NCI-H345 treated with DMSO at 0.1 percent for 48 hours (cell line): Measurements from ENCODE around the gene PAPLN.
"Not testable (repeated sequence)": the region's sequence is repeated elsewhere in the genome, so short reads cannot be mapped to it uniquely, and the experiment has no call there.

Experiments
- DNase-seq: peaks from one replicate; lab custom pipeline; 2025; ENCODE audit not compliant: unreplicated experiment; lab: John Stamatoyannopoulos, UW

Gene PAPLN

GRCh38 chr14:73237219-73237785 is at the start of gene PAPLN:
Gene PAPLN (plus strand): TSS chr14:73237506. CDS start chr14:73239779, 2,273 bp downstream.
- no peak for DNase-seq

GRCh38 chr14:73188501-73188911 is 48.8 kb upstream of the PAPLN start:
- no peak for DNase-seq

GRCh38 chr14:73189651-73190050 is 47.7 kb upstream of the PAPLN start:
- no peak for DNase-seq

- no peak for DNase-seq
These were observed 45.9 kb upstream of the PAPLN start for GRCh38 chr14:73191441-73191840.

- DNase-seq = not testable (repeated sequence)
These were observed 43.0 kb upstream of the PAPLN start for GRCh38 chr14:73194306-73194705.

- DNase-seq = no peak
These were observed 39.1 kb upstream of the PAPLN start for GRCh38 chr14:73198253-73198652.

GRCh38 chr14:73203527-73203926 is 33.8 kb upstream of the PAPLN start:
- DNase-seq = no peak

- no peak for DNase-seq
These were observed 29.7 kb upstream of the PAPLN start for GRCh38 chr14:73207615-73208014.

- DNase-seq = no peak
These were observed 28.9 kb upstream of the PAPLN start for GRCh38 chr14:73208390-73208789.

GRCh38 chr14:73208846-73209245 is 28.5 kb upstream of the PAPLN start:
- DNase-seq = no peak

GRCh38 chr14:73209953-73210352 is 27.4 kb upstream of the PAPLN start:
- DNase-seq = no peak

GRCh38 chr14:73211251-73212040 is 25.9 kb upstream of the PAPLN start:
- DNase-seq = no peak

GRCh38 chr14:73216030-73216429 is 21.3 kb upstream of the PAPLN start:
- DNase-seq = no peak

- DNase-seq = no peak
These were observed 19.9 kb upstream of the PAPLN start for GRCh38 chr14:73217411-73217810.

GRCh38 chr14:73220061-73220460 is 17.2 kb upstream of the PAPLN start:
- DNase-seq = no peak

GRCh38 chr14:73220634-73221033 is 16.7 kb upstream of the PAPLN start:
- no peak for DNase-seq

- DNase-seq = no peak
These were observed 15.4 kb upstream of the PAPLN start for GRCh38 chr14:73221945-73222344.

- DNase-seq = no peak
These were observed 14.3 kb upstream of the PAPLN start for GRCh38 chr14:73223049-73223448.

- DNase-seq = no peak
These were observed 11.8 kb upstream of the PAPLN start for GRCh38 chr14:73225496-73225895.

- no peak for DNase-seq
These were observed 9.2 kb upstream of the PAPLN start for GRCh38 chr14:73227812-73228781.

- no peak for DNase-seq
These were observed 7.3 kb upstream of the PAPLN start for GRCh38 chr14:73230051-73230450.
